Fibroblast of lung (primary cell): Measurements from ENCODE around the gene CH25H. TPM values are rescaled to one million over a fixed set of nuclear protein-coding genes. Genes with fewer than 3 reads are reported as not detected.
A peak's percentile ranks its signal among the peaks of the same experiment; 100 is the strongest.

Source experiments
- DNase-seq, 2 donors: peaks; one replicate each; pipeline versions ENCODE4 v3.0.0 to v3.0.0-alpha.2; 2010; ENCODE audit warnings: low read depth in 2 of 2
- H2AFZ ChIP-seq: 2 replicates; pipeline ENCODE4 v1.5.1; 2012; ENCODE audit warnings: low read length, control low read depth, inconsistent platforms
- H3K27ac ChIP-seq: 2 replicates; pipeline ENCODE4 v1.5.1; 2011; ENCODE audit warnings: low read length, control low read depth; ENCODE audit not compliant: insufficient read depth
- H3K27me3 ChIP-seq: 2 replicates; pipeline ENCODE4 v1.5.1; 2011; ENCODE audit warnings: mild to moderate bottlenecking, low read length; ENCODE audit not compliant: control insufficient read depth, insufficient read depth
- H3K36me3 ChIP-seq: 2 replicates; pipeline ENCODE4 v1.5.1; 2011; ENCODE audit warnings: low read length; ENCODE audit not compliant: control insufficient read depth, insufficient read depth
- H3K4me1 ChIP-seq: 2 replicates; pipeline ENCODE4 v1.5.1; 2011; ENCODE audit warnings: low read length; ENCODE audit not compliant: control insufficient read depth, insufficient read depth; ENCODE audit errors: extremely low read depth
- H3K4me2 ChIP-seq: 2 replicates; pipeline ENCODE4 v1.5.1; 2011; ENCODE audit warnings: low read length, control low read depth; ENCODE audit not compliant: insufficient read depth; ENCODE audit errors: extremely low read depth
- H3K4me3 ChIP-seq, 4 experiments: fragments of 200-600 bp in 1 of 4; sonication (generic) in 1 of 4; replicated peaks in 1 of 4; 2 replicates each; pipeline ENCODE4 v1.5.1; 2011 to 2016; ENCODE audit warnings: low read length in 4 of 4, low read depth in 3 of 4, mild to moderate bottlenecking in 3 of 4, control low read depth in 2 of 4, inconsistent platforms in 1 of 4, mixed read lengths in 1 of 4; ENCODE audit not compliant: insufficient read depth in 1 of 4; ENCODE audit errors: control extremely low read depth in 1 of 4
- H3K79me2 ChIP-seq: 2 replicates; pipeline ENCODE4 v1.5.1; 2012; ENCODE audit warnings: mild to moderate bottlenecking, low read length, inconsistent platforms; ENCODE audit not compliant: control insufficient read depth, insufficient read depth
- H3K9ac ChIP-seq: 2 replicates; pipeline ENCODE4 v1.5.1; 2011; ENCODE audit warnings: mild to moderate bottlenecking, low read length, control low read depth; ENCODE audit not compliant: insufficient read depth
- H3K9me3 ChIP-seq: 2 replicates; pipeline ENCODE4 v1.5.1; 2012; ENCODE audit warnings: low read depth, low read length; ENCODE audit not compliant: control insufficient read depth, insufficient read depth
- H4K20me1 ChIP-seq: 2 replicates; pipeline ENCODE4 v1.5.1; 2011; ENCODE audit warnings: low read length; ENCODE audit not compliant: control insufficient read depth, insufficient read depth; ENCODE audit errors: extremely low read depth
- CTCF ChIP-seq, 2 donors: IDR thresholded peaks in 1 of 2; conservative IDR thresholded peaks in 1 of 2; 1 replicate in 1 of 2; 2 replicates in 1 of 2; pipeline ENCODE4 v1.5.1; 2011 to 2012; ENCODE audit warnings: low read length in 2 of 2, control low read depth in 1 of 2, inconsistent platforms in 1 of 2, low read depth in 1 of 2, mild to moderate bottlenecking in 1 of 2
- EZH2 ChIP-seq: IDR thresholded peaks from 2 replicates; pipeline ENCODE4 v1.5.1; 2012; ENCODE audit warnings: low read length, control low read depth, mild to moderate bottlenecking; ENCODE audit errors: missing control alignments
- polyA plus RNA-seq, 2 donors: library from polyadenylated mRNA; depleted of rRNA in 1 of 2; stranded (reverse) in 1 of 2; unstranded in 1 of 2; fragments of >200 nt; gene quantifications; 2 replicates each; pipeline ENCODE4 v1.2.1, GENCODE V29; 2011 to 2012; ENCODE audit warnings: missing spikeins in 1 of 2
- total RNA-seq: library from RNA; depleted of rRNA; stranded (reverse); fragments of >200 nt; gene quantifications from 2 replicates; pipeline ENCODE4 v1.2.1, GENCODE V29; 2014

CH25H gene
- total and polyA plus RNA-seq, 2 donors (not counting 1 experiment from before 2014, with no cell fraction given) = 1.7 to 17.7 TPM

GRCh38 chr10:89164080-89164479 lies 43.0 kb downstream of the CH25H start:
- no peak overlapping the region for H3K27ac ChIP-seq
- DNase-seq = no peak
- no peaks in the 10 kb centered on the region for H3K9me3 ChIP-seq
- no peaks in the 10 kb centered on the region for H3K4me1 ChIP-seq
- H3K79me2 ChIP-seq = no peaks in the 10 kb centered on the region
- no peak overlapping the region for H3K4me2 ChIP-seq
- H3K4me3 ChIP-seq = no peak overlapping the region
- H3K36me3 ChIP-seq = no peaks in the 10 kb centered on the region
- TF ChIP-seq CTCF (conservative IDR thresholded peaks at IDR 0.05 in 1 of 2, IDR thresholded peaks at IDR 0.05 in 1 of 2; ENCODE audit: low read depth in 1 of 2, low read length in 2 of 2) (no peak), EZH2 (no peak)
- H4K20me1 ChIP-seq = no peaks in the 10 kb centered on the region
- H2AFZ ChIP-seq = no peak overlapping the region
- peaks cover 3% of the 10 kb centered on the region for H3K27me3 ChIP-seq
- H3K9ac ChIP-seq = no peak overlapping the region

- Histone ChIP-seq H3K27ac (no peak overlapping the region), H3K9me3 (no peaks in the 10 kb centered on the region), H3K4me1 (no peaks in the 10 kb centered on the region), H2AFZ (no peak overlapping the region), H4K20me1 (no peaks in the 10 kb centered on the region), H3K27me3 (peaks cover 3% of the 10 kb centered on the region), H3K79me2 (no peaks in the 10 kb centered on the region), H3K36me3 (no peaks in the 10 kb centered on the region), H3K4me2 (peak overlapping the region; percentile 56), H3K4me3 (peak overlapping the region in 2 of 4 experiments; percentile 7 to 8), H3K9ac (no peak overlapping the region)
- peak in 1 of 2 donors; percentile 56 for DNase-seq
- no peak for TF ChIP-seq CTCF (conservative IDR thresholded peaks at IDR 0.05 in 1 of 2, IDR thresholded peaks at IDR 0.05 in 1 of 2; ENCODE audit: low read depth in 1 of 2, low read length in 2 of 2)
- TF ChIP-seq EZH2 = no peak
Observed at GRCh38 chr10:89163265-89163995, 43.7 kb downstream of the CH25H start.

GRCh38 chr10:89162596-89162995 lies 44.5 kb downstream of the CH25H start:
- Histone ChIP-seq H3K36me3 (no peaks in the 10 kb centered on the region), H4K20me1 (no peaks in the 10 kb centered on the region), H3K9ac (no peak overlapping the region), H3K9me3 (no peaks in the 10 kb centered on the region), H3K79me2 (no peaks in the 10 kb centered on the region), H3K27me3 (peaks cover 3% of the 10 kb centered on the region), H3K27ac (no peak overlapping the region), H2AFZ (no peak overlapping the region), H3K4me3 (no peak overlapping the region), H3K4me1 (no peaks in the 10 kb centered on the region), H3K4me2 (no peak overlapping the region)
- DNase-seq = no peak
- TF ChIP-seq EZH2 (no peak), CTCF (conservative IDR thresholded peaks at IDR 0.05 in 1 of 2, IDR thresholded peaks at IDR 0.05 in 1 of 2; ENCODE audit: low read depth in 1 of 2, low read length in 2 of 2) (no peak)
